ENCODE data around the gene ABHD14A. TPM values are rescaled to one million over a fixed set of nuclear protein-coding genes. Genes with fewer than 3 reads are reported as not detected.
"Not testable (repeated sequence)": the region's sequence is repeated elsewhere in the genome, so short reads cannot be mapped to it uniquely, and the experiment has no call there.

Gene ABHD14A
- polyA plus RNA-seq, 6 donors from 2014 or later: 32.9 to 66.0 (median 40.4) TPM

GRCh38 chr3:51992017-51992682 is 17.3 kb downstream of the ABHD14A start:
- peak overlapping the region in 1 of 6 donors; percentile 59 for H3K27ac Mint-ChIP-seq

GRCh38 chr3:51993657-51994056 is 18.8 kb downstream of the ABHD14A start:
- DNase-seq; H3K9me3 Mint-ChIP-seq; ATAC-seq (ENCODE audit: low read depth in 2 of 2); H3K36me3 Mint-ChIP-seq: not testable (repeated sequence)
- peaks cover 26 to 48% (median 36%) of the 10 kb centered on the region in 3 donors for H3K4me1 Mint-ChIP-seq
- H3K4me3 Mint-ChIP-seq: peak overlapping the region in 3 of 8 donors; percentile 12 to 100 (median 95)
- peaks cover 0 to 10% (median 7%) of the 10 kb centered on the region in 3 donors for H3K27me3 Mint-ChIP-seq
- peak overlapping the region in 2 of 6 donors; percentile 24 to 100 for H3K27ac Mint-ChIP-seq

More at GRCh38 chr3:51992017-51992682, 17.3 kb downstream of the ABHD14A start:
- DNase-seq (no peak), ATAC-seq (ENCODE audit: low read depth in 2 of 2) (no peak)
- Mint-ChIP-seq H3K4me1 (peaks cover 28 to 48% (median 36%) of the 10 kb centered on the region in 3 donors), H3K27me3 (no peaks in the 10 kb centered on the region), H3K36me3 (peaks cover 0 to 7% of the 10 kb centered on the region in 2 donors), H3K4me3 (no peak overlapping the region), H3K9me3 (peaks cover 0 to 2% (median 0%) of the 10 kb centered on the region in 7 donors)

- H3K36me3 Mint-ChIP-seq: peaks cover 0 to 7% of the 10 kb centered on the region in 2 donors
- H3K4me3 Mint-ChIP-seq: peak overlapping the region; percentile 95 to 100 (median 100)
- peaks cover 0 to 10% (median 7%) of the 10 kb centered on the region in 3 donors for H3K27me3 Mint-ChIP-seq
- peaks cover 0 to 2% (median 0%) of the 10 kb centered on the region in 7 donors for H3K9me3 Mint-ChIP-seq
- peaks cover 19 to 48% (median 36%) of the 10 kb centered on the region in 3 donors for H3K4me1 Mint-ChIP-seq
- DNase-seq (no peak), ATAC-seq (ENCODE audit: low read depth in 2 of 2) (no peak)
- H3K27ac Mint-ChIP-seq: peak overlapping the region in 5 of 6 donors; percentile 82 to 100 (median 100)
These were observed 19.7 kb downstream of the ABHD14A start for GRCh38 chr3:51994530-51994929.

GRCh38 chr3:51995346-51996163 is 20.7 kb downstream of the ABHD14A start, which contains the start of gene RPL29:
RPL29 (minus strand) TSS chr3:51995895; CDS start chr3:51995461, 434 bp downstream.
- Mint-ChIP-seq H3K4me3 (peak within 1 kb of the TSS; percentile 95 to 100 (median 100)), H3K4me1 (peaks cover 19 to 48% (median 36%) of the 10 kb centered on the region in 3 donors), H3K27me3 (peaks cover 0 to 10% (median 7%) of the 10 kb centered on the region in 3 donors), H3K36me3 (peaks cover 0 to 7% of the 10 kb centered on the region in 2 donors), H3K9me3 (peaks cover 0 to 2% (median 0%) of the 10 kb centered on the region in 7 donors), H3K27ac (peak within 1 kb of the TSS; percentile 99 to 100 (median 100))
- peak; percentile 89 for DNase-seq
- peak; percentile 92 to 98 for ATAC-seq (ENCODE audit: low read depth in 2 of 2)

- Mint-ChIP-seq H3K36me3 (peaks cover 0 to 7% of the 10 kb centered on the region in 2 donors), H3K4me3 (peak overlapping the region in 6 of 8 donors; percentile 7 to 86 (median 44)), H3K27me3 (peaks cover 0 to 10% (median 7%) of the 10 kb centered on the region in 3 donors), H3K4me1 (peaks cover 23 to 47% (median 43%) of the 10 kb centered on the region in 3 donors), H3K27ac (peak overlapping the region in 2 of 6 donors; percentile 41 to 42), H3K9me3 (peaks cover 0 to 2% (median 0%) of the 10 kb centered on the region in 7 donors)
- ATAC-seq (ENCODE audit: low read depth in 2 of 2): no peak
- no peak for DNase-seq
These were observed 22.3 kb downstream of the ABHD14A start for GRCh38 chr3:51997172-51997571.

- no peak overlapping the region for H3K4me3 Mint-ChIP-seq
- peaks cover 0 to 7% of the 10 kb centered on the region in 2 donors for H3K36me3 Mint-ChIP-seq
- peak overlapping the region in 1 of 6 donors; percentile 7 for H3K27ac Mint-ChIP-seq
- H3K27me3 Mint-ChIP-seq: peaks cover 0 to 10% (median 7%) of the 10 kb centered on the region in 3 donors
- H3K4me1 Mint-ChIP-seq: peaks cover 19 to 39% (median 38%) of the 10 kb centered on the region in 3 donors
- H3K9me3 Mint-ChIP-seq: peaks cover 0 to 2% (median 0%) of the 10 kb centered on the region in 7 donors
- ATAC-seq (ENCODE audit: low read depth in 2 of 2) (no peak), DNase-seq (no peak)
These were observed 23.2 kb downstream of the ABHD14A start for GRCh38 chr3:51997935-51998596.

- no peak for ATAC-seq (ENCODE audit: low read depth in 2 of 2)
- peaks cover 0 to 2% (median 0%) of the 10 kb centered on the region in 7 donors for H3K9me3 Mint-ChIP-seq
- no peak overlapping the region for H3K27ac Mint-ChIP-seq
These were observed 23.9 kb downstream of the ABHD14A start for GRCh38 chr3:51998774-51999173.

GRCh38 chr3:51999846-52000245 is 25.0 kb downstream of the ABHD14A start:
- H3K27ac Mint-ChIP-seq: peak overlapping the region in 1 of 6 donors; percentile 16
- no peak overlapping the region for H3K4me3 Mint-ChIP-seq
- peaks cover 0 to 10% (median 7%) of the 10 kb centered on the region in 3 donors for H3K27me3 Mint-ChIP-seq
- peaks cover 9 to 22% (median 21%) of the 10 kb centered on the region in 3 donors for H3K4me1 Mint-ChIP-seq
- ATAC-seq (ENCODE audit: low read depth in 2 of 2) (no peak), DNase-seq (no peak)
- H3K9me3 Mint-ChIP-seq: peaks cover 0 to 2% (median 0%) of the 10 kb centered on the region in 7 donors
- H3K36me3 Mint-ChIP-seq: peaks cover 0 to 7% of the 10 kb centered on the region in 2 donors

More at GRCh38 chr3:51998774-51999173, 23.9 kb downstream of the ABHD14A start:
- DNase-seq: no peak
- peaks cover 16 to 33% (median 32%) of the 10 kb centered on the region in 3 donors for H3K4me1 Mint-ChIP-seq
- peaks cover 0 to 10% (median 7%) of the 10 kb centered on the region in 3 donors for H3K27me3 Mint-ChIP-seq
- H3K36me3 Mint-ChIP-seq: peaks cover 0 to 7% of the 10 kb centered on the region in 2 donors
- H3K4me3 Mint-ChIP-seq: no peak overlapping the region

GRCh38 chr3:52001443-52001974 is 26.6 kb downstream of the ABHD14A start:
- no peaks in the 10 kb centered on the region for H3K9me3 Mint-ChIP-seq
- peak overlapping the region in 2 of 8 donors; percentile 23 to 36 for H3K4me3 Mint-ChIP-seq
- peak overlapping the region in 1 of 6 donors; percentile 44 for H3K27ac Mint-ChIP-seq
- H3K36me3 Mint-ChIP-seq: no peaks in the 10 kb centered on the region
- peaks cover 4 to 11% (median 10%) of the 10 kb centered on the region in 3 donors for H3K4me1 Mint-ChIP-seq
- ATAC-seq (ENCODE audit: low read depth in 2 of 2): peak; percentile 98 to 99
- peaks cover 0 to 10% (median 7%) of the 10 kb centered on the region in 3 donors for H3K27me3 Mint-ChIP-seq
- DNase-seq: peak; percentile 88

GRCh38 chr3:52002748-52003147 is 27.9 kb downstream of the ABHD14A start:
- DNase-seq (no peak), ATAC-seq (ENCODE audit: low read depth in 2 of 2) (no peak)
- H3K36me3 Mint-ChIP-seq: no peaks in the 10 kb centered on the region
- peaks cover 0 to 8% (median 6%) of the 10 kb centered on the region in 3 donors for H3K27me3 Mint-ChIP-seq
- H3K4me1 Mint-ChIP-seq: peaks cover 4 to 10% (median 8%) of the 10 kb centered on the region in 3 donors
- H3K27ac Mint-ChIP-seq: peak overlapping the region in 1 of 6 donors; percentile 9
- no peak overlapping the region for H3K4me3 Mint-ChIP-seq
- no peaks in the 10 kb centered on the region for H3K9me3 Mint-ChIP-seq

- H3K27ac Mint-ChIP-seq: no peak overlapping the region
- ATAC-seq (ENCODE audit: low read depth in 2 of 2): no peak
These were observed 29.4 kb downstream of the ABHD14A start for GRCh38 chr3:52004163-52004787.

GRCh38 chr3:52004906-52005395 is 30.1 kb downstream of the ABHD14A start:
- H3K4me3 Mint-ChIP-seq: no peak overlapping the region
- H3K27ac Mint-ChIP-seq: no peak overlapping the region
- H3K36me3 Mint-ChIP-seq: no peaks in the 10 kb centered on the region
- ATAC-seq (ENCODE audit: low read depth in 2 of 2) (no peak), DNase-seq (no peak)
- peaks cover 4 to 10% (median 8%) of the 10 kb centered on the region in 3 donors for H3K4me1 Mint-ChIP-seq
- no peaks in the 10 kb centered on the region for H3K9me3 Mint-ChIP-seq
- no peaks in the 10 kb centered on the region for H3K27me3 Mint-ChIP-seq

More at GRCh38 chr3:52004163-52004787, 29.4 kb downstream of the ABHD14A start:
- H3K27me3 Mint-ChIP-seq: no peaks in the 10 kb centered on the region
- H3K4me3 Mint-ChIP-seq: no peak overlapping the region
- H3K9me3 Mint-ChIP-seq: no peaks in the 10 kb centered on the region
- no peak for DNase-seq
- H3K4me1 Mint-ChIP-seq: peaks cover 4 to 10% (median 8%) of the 10 kb centered on the region in 3 donors
- no peaks in the 10 kb centered on the region for H3K36me3 Mint-ChIP-seq

Measured in naive B cell (primary cell).